ENCODE results near the gene TMEM253. TPM values are rescaled to one million over a fixed set of nuclear protein-coding genes. Genes with fewer than 3 reads are reported as not detected.

Gene TMEM253
- total RNA-seq, 4 donors from 2014 or later: 0.95 to 1.5 TPM; not detected in 2

DNA sequence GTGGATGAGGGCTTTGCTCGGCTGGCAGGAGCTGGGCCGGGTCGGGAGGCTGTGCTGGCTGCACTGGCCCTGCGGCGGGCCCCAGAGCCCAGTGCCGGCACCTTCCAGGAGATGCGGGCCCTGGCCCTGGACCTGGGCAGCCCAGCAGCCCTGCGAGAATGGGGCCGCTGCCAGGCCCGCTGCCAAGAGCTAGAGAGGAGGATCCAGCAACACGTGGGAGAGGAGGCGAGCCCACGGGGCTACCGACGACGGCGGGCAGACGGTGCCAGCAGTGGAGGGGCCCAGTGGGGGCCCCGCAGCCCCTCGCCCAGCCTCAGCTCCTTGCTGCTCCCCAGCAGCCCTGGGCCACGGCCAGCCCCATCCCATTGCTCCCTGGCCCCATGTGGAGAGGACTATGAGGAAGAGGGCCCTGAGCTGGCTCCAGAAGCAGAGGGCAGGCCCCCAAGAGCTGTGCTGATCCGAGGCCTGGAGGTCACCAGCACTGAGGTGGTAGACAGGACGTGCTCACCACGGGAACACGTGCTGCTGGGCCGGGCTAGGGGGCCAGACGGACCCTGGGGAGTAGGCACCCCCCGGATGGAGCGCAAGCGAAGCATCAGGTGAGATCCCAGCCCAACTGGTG lies 19.2 kb upstream of the TMEM253 start:
- intact Hi-C loops (cut with DNase I): no loop called here
- 89% methylated on average over 7 of the region's 30 CpGs; no CpG with 5 or more reads in 1 of the 2 donors for WGBS, 2 donors
- peaks cover 4 to 81% (median 6%) of the 10 kb centered on the region in 3 donors for H3K36me3 ChIP-seq
- TF ChIP-seq POLR2A (IDR thresholded peaks at IDR 0.05): no peak
- TF ChIP-seq, protein P1, sequence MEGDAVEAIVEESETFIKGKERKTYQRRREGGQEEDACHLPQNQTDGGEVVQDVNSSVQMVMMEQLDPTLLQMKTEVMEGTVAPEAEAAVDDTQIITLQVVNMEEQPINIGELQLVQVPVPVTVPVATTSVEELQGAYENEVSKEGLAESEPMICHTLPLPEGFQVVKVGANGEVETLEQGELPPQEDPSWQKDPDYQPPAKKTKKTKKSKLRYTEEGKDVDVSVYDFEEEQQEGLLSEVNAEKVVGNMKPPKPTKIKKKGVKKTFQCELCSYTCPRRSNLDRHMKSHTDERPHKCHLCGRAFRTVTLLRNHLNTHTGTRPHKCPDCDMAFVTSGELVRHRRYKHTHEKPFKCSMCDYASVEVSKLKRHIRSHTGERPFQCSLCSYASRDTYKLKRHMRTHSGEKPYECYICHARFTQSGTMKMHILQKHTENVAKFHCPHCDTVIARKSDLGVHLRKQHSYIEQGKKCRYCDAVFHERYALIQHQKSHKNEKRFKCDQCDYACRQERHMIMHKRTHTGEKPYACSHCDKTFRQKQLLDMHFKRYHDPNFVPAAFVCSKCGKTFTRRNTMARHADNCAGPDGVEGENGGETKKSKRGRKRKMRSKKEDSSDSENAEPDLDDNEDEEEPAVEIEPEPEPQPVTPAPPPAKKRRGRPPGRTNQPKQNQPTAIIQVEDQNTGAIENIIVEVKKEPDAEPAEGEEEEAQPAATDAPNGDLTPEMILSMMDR (IDR thresholded peaks at IDR 0.05): no peak
- DNase-seq: no peak
- H3K27me3 ChIP-seq: no peaks in the 10 kb centered on the region
- peaks cover 0 to 15% (median 3%) of the 10 kb centered on the region in 3 donors for H3K4me1 ChIP-seq
- H3K4me3 ChIP-seq: no peak overlapping the region
- no peak overlapping the region for H3K27ac ChIP-seq
- H3K9me3 ChIP-seq: no peaks in the 10 kb centered on the region

DNA sequence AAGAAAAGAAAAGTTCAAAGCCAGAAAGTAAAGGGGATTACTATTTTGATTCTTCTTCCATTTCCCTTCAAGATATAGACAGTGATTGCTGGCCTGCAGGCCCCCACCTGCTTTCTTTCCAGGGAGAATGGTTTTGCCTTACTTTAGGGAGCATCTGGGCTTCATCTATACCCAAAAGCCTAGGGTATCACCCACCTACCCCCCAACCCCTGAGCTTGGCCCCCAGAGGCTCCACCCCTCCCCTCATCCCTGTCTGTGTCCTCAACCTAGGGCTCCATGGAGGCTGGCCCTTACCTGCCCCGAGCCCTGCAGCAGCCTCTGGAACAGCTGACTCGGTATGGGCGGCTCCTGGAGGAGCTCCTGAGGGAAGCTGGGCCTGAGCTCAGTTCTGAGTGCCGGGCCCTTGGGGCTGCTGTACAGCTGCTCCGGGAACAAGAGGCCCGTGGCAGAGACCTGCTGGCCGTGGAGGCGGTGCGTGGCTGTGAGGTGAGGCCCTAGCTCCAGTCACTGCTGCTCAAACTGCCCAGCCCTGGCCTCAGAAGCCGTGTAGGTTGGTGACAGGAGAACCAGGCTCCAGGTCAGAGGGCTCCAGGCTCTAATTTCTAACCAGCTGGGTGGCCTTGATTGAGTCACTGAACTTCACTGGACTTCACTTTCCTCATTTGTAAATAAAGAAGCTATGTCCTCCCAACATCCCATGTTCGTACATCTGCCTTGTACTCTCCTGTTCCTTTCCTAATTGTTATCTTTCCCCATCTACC lies 17.1 kb upstream of the TMEM253 start:
- H3K4me1 ChIP-seq: peaks cover 0 to 28% (median 6%) of the 10 kb centered on the region in 3 donors
- TF ChIP-seq, protein P1 (IDR thresholded peaks at IDR 0.05): no peak
- TF ChIP-seq POLR2A (IDR thresholded peaks at IDR 0.05): no peak
- no peak overlapping the region for H3K4me3 ChIP-seq
- no peaks in the 10 kb centered on the region for H3K27me3 ChIP-seq
- intact Hi-C loops (cut with DNase I): no loop called here
- H3K36me3 ChIP-seq: peaks cover 0 to 80% (median 5%) of the 10 kb centered on the region in 3 donors
- H3K27ac ChIP-seq: no peak overlapping the region
- 90 to 92% methylated on average over 2 to 6 of the region's 11 CpGs for WGBS, 2 donors
- DNase-seq: no peak
- no peaks in the 10 kb centered on the region for H3K9me3 ChIP-seq

DNA sequence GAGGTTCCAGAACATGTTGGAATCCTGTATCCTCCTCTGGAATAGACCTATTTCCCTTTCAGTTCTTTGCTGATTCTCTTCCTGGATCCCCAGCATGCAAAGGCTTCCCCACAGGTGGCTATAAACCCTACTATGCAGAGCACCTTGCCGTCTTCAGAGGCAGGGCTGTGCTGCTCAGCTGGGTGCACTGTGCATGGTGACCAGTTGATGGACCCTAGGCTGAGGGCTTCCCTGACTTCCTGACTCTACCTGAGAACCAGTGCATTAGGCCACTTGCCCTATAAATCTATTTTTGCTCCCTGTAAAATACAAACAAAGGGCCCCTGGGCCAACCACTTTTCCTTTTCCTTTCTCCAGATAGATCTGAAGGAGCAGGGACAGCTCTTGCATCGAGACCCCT lies 16.5 kb upstream of the TMEM253 start:
- peaks cover 0 to 80% (median 5%) of the 10 kb centered on the region in 3 donors for H3K36me3 ChIP-seq
- peaks cover 0 to 28% (median 6%) of the 10 kb centered on the region in 3 donors for H3K4me1 ChIP-seq
- no peak for DNase-seq
- H3K27ac ChIP-seq: no peak overlapping the region
- H3K27me3 ChIP-seq: no peaks in the 10 kb centered on the region
- 88 to 92% methylated on average over 1 to 2 of the region's 2 CpGs for WGBS, 2 donors
- intact Hi-C loops (cut with DNase I): no loop called here
- no peaks in the 10 kb centered on the region for H3K9me3 ChIP-seq
- no peak overlapping the region for H3K4me3 ChIP-seq
- TF ChIP-seq, protein P1 (IDR thresholded peaks at IDR 0.05): no peak
- no peak for TF ChIP-seq POLR2A (IDR thresholded peaks at IDR 0.05)

GRCh38 chr14:21084998-21085853 lies 15.6 kb upstream of the TMEM253 start:
- DNase-seq: no peak
- 57 to 58% methylated on average over 12 to 17 of the region's 17 CpGs for WGBS, 2 donors
- TF ChIP-seq, protein P1 (IDR thresholded peaks at IDR 0.05): no peak
- TF ChIP-seq POLR2A (IDR thresholded peaks at IDR 0.05): no peak
- Histone ChIP-seq H3K27me3 (no peaks in the 10 kb centered on the region), H3K36me3 (peaks cover 5 to 80% (median 7%) of the 10 kb centered on the region in 3 donors), H3K9me3 (no peaks in the 10 kb centered on the region), H3K4me3 (no peak overlapping the region), H3K4me1 (peaks cover 0 to 34% (median 6%) of the 10 kb centered on the region in 3 donors), H3K27ac (peak overlapping the region in 2 of 4 donors; percentile 13 to 50)
- intact Hi-C loops (cut with DNase I): no loop called here

Data from esophagus squamous epithelium (tissue), 5 donors.